ENCODE results near the gene VTN. TPM values are rescaled to one million over a fixed set of nuclear protein-coding genes. Genes with fewer than 3 reads are reported as not detected.

VTN gene
- total and polyA plus RNA-seq, 7 experiments from 2014 or later, result 0.08 to 0.65 (median 0.19) TPM; not detected in 4

DNA sequence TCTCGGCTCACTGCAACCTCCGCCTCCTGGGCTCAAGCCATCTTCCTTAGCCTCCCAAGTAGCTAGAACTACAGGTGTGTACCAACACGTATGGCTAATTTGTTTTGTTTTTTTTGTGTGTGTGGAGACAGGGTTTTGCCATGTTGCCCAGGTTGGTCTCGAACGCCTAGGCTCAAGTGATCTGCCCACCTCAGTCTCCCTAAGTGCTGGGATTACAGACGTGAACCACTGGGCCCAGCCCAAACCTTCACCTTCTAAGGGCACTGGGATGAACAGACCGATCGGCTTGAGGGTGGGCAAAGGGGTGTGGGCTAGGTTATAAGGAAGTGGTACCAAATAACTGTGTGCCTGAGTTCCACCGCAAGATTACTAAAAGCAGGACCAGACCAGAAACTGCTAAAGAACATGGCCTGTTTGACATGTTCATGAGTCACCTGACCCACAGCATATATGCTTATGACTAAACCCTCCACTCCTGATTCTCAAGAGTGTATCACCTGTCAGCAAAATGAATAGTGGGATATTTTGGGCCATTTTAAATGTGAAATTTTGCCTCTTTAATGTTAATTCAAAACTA is 43.0 kb downstream of the VTN start:
- Histone ChIP-seq H3K4me3 (ENCODE audit: low read length) (no peak overlapping the region), H3K9me3 (ENCODE audit: control insufficient read depth in 2 of 3, low read length in 3 of 3) (no peaks in the 10 kb centered on the region), H3K36me3 (ENCODE audit: control insufficient read depth in 2 of 3, insufficient read depth in 3 of 3, low read length in 3 of 3) (peaks cover 3 to 43% (median 7%) of the 10 kb centered on the region in 3 experiments), H3K27ac (ENCODE audit: low read depth, low read length) (no peak overlapping the region), H3K27me3 (ENCODE audit: control insufficient read depth in 2 of 2, insufficient read depth in 2 of 2, low read length in 2 of 2) (no peaks in the 10 kb centered on the region), H3K4me1 (ENCODE audit: control insufficient read depth in 2 of 2, insufficient read depth in 2 of 2, low read length in 2 of 2) (no peaks in the 10 kb centered on the region)
- ChIA-PET CTCF (no interaction called here), POLR2A (no interaction called here)
- Mint-ChIP-seq H3K27me3 (no peaks in the 10 kb centered on the region), H3K4me1 (peaks cover 0 to 14% (median 1%) of the 10 kb centered on the region in 7 donors), H3K27ac (peak overlapping the region in 1 of 9 donors; percentile 32), H3K4me3 (no peak overlapping the region), H3K9me3 (peaks cover 0 to 1% (median 0%) of the 10 kb centered on the region in 11 donors), H3K36me3 (peaks cover 0 to 25% (median 5%) of the 10 kb centered on the region in 5 donors)
- DNase-seq (peak in 1 of 9 donors; percentile 17), ATAC-seq (no peak)
- intact Hi-C loops (cut with micrococcal nuclease), result no loop called here

DNA sequence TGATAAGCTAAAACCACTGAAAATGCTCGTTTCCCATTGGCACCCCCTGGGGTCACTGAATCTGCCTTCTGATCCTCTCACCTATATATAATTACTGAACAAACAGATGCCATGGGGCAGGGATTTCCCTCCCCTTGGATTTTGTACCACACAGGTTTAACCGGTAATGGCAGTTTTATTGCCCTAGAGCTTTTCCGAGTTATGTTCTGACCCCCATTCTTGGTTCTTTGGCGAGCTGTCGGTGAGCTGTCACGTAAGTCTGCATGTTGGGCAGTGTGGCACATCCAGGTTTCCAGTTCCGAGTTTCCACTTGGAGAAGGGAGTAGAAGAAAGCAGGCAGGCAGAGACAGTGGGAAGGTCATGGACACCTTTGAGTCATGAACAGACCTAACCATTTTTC is 44.0 kb downstream of the VTN start:
- no peaks in the 10 kb centered on the region for H3K27me3 Mint-ChIP-seq
- POLR2A ChIA-PET, result no interaction called here

DNA sequence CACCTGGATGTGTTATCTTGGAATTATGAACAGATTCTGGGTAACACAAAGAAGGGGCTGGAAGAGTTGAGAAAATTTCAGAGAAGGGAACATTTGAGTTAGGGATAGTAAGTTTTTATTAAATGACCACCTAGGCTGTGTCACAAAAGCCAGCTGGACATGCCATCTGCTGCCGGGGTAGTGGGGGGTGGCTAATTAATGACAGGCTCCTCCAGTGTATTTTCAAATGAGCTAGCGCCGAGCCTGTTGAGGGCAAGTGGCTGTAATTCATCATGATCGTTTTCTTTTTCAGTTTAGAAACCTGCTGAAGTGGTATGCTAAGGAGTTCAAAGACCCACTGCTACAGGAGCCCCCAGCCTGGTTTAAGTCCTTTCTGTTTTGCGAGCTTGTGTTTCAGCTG is 44.9 kb downstream of the VTN start:
- DNase-seq (no peak), ATAC-seq (no peak)
- intact Hi-C loops (cut with micrococcal nuclease), result no loop called here

More for the DNA sequence above, 44.0 kb downstream of the VTN start:
- Mint-ChIP-seq H3K4me3 (no peak overlapping the region), H3K9me3 (peaks cover 0 to 1% (median 0%) of the 10 kb centered on the region in 11 donors), H3K36me3 (peaks cover 0 to 18% (median 5%) of the 10 kb centered on the region in 5 donors), H3K27ac (peak overlapping the region in 1 of 9 donors; percentile 56), H3K4me1 (peaks cover 0 to 21% (median 0%) of the 10 kb centered on the region in 7 donors)
- intact Hi-C loops (cut with micrococcal nuclease), result no loop called here
- ATAC-seq, result no peak
- CTCF ChIA-PET, result no interaction called here
- Histone ChIP-seq H3K27me3 (ENCODE audit: control insufficient read depth in 2 of 2, insufficient read depth in 2 of 2, low read length in 2 of 2) (no peaks in the 10 kb centered on the region), H3K4me1 (ENCODE audit: control insufficient read depth in 2 of 2, insufficient read depth in 2 of 2, low read length in 2 of 2) (no peaks in the 10 kb centered on the region), H3K4me3 (ENCODE audit: low read length) (no peak overlapping the region), H3K9me3 (ENCODE audit: control insufficient read depth in 2 of 3, low read length in 3 of 3) (no peaks in the 10 kb centered on the region), H3K36me3 (ENCODE audit: control insufficient read depth in 2 of 3, insufficient read depth in 3 of 3, low read length in 3 of 3) (peaks cover 3 to 33% (median 3%) of the 10 kb centered on the region in 3 experiments), H3K27ac (ENCODE audit: low read depth, low read length) (no peak overlapping the region)
- no peak for DNase-seq

DNA sequence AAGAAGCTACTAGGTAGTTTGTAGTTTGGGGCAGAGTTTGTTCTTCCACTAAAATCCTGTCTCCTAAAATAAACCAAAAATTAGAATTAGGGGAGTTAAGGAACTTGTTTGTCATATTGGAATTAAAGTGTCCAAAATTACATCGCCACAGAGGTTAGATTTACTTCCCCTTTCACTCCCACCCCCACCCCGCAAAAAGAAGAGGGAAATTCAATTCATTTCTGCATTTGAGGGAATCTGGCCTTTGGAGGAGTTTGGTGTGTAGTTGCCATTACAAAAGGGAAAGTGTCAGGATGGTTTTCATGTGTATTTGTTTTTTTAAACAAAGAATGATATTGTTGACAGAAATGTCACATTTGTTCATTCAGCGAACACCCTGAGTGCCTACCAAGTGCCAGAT is 45.3 kb downstream of the VTN start:
- H3K27ac Mint-ChIP-seq, result no peak overlapping the region
- peaks cover 0 to 18% (median 5%) of the 10 kb centered on the region in 5 donors for H3K36me3 Mint-ChIP-seq
- no peaks in the 10 kb centered on the region for H3K27me3 ChIP-seq (ENCODE audit: control insufficient read depth in 2 of 2, insufficient read depth in 2 of 2, low read length in 2 of 2)
- no peaks in the 10 kb centered on the region for H3K27me3 Mint-ChIP-seq
- H3K36me3 ChIP-seq (ENCODE audit: control insufficient read depth in 2 of 3, insufficient read depth in 3 of 3, low read length in 3 of 3), result peaks cover 0 to 23% (median 3%) of the 10 kb centered on the region in 3 experiments
- intact Hi-C loops (cut with micrococcal nuclease), result no loop called here
- H3K9me3 ChIP-seq (ENCODE audit: control insufficient read depth in 2 of 3, low read length in 3 of 3), result no peaks in the 10 kb centered on the region
- peaks cover 0 to 1% (median 0%) of the 10 kb centered on the region in 11 donors for H3K9me3 Mint-ChIP-seq
- ChIA-PET CTCF (no interaction called here), POLR2A (no interaction called here)
- peaks cover 0 to 34% (median 9%) of the 10 kb centered on the region in 7 donors for H3K4me1 Mint-ChIP-seq
- H3K27ac ChIP-seq (ENCODE audit: low read depth, low read length), result no peak overlapping the region
- no peak for ATAC-seq
- no peak for DNase-seq
- no peak overlapping the region for H3K4me3 ChIP-seq (ENCODE audit: low read length)
- peaks cover 0 to 3% of the 10 kb centered on the region in 2 donors for H3K4me1 ChIP-seq (ENCODE audit: control insufficient read depth in 2 of 2, insufficient read depth in 2 of 2, low read length in 2 of 2)
- no peak overlapping the region for H3K4me3 Mint-ChIP-seq

More for the DNA sequence above, 44.9 kb downstream of the VTN start:
- no peaks in the 10 kb centered on the region for H3K27me3 Mint-ChIP-seq
- peaks cover 0 to 18% (median 5%) of the 10 kb centered on the region in 5 donors for H3K36me3 Mint-ChIP-seq
- ChIA-PET CTCF (no interaction called here), POLR2A (no interaction called here)
- no peak overlapping the region for H3K27ac ChIP-seq (ENCODE audit: low read depth, low read length)
- H3K9me3 ChIP-seq (ENCODE audit: control insufficient read depth in 2 of 3, low read length in 3 of 3), result no peaks in the 10 kb centered on the region
- H3K4me3 ChIP-seq (ENCODE audit: low read length), result no peak overlapping the region
- no peak overlapping the region for H3K27ac Mint-ChIP-seq
- H3K9me3 Mint-ChIP-seq, result peaks cover 0 to 1% (median 0%) of the 10 kb centered on the region in 11 donors
- peaks cover 0 to 24% (median 3%) of the 10 kb centered on the region in 3 experiments for H3K36me3 ChIP-seq (ENCODE audit: control insufficient read depth in 2 of 3, insufficient read depth in 3 of 3, low read length in 3 of 3)
- H3K4me1 Mint-ChIP-seq, result peaks cover 0 to 30% (median 4%) of the 10 kb centered on the region in 7 donors
- H3K4me3 Mint-ChIP-seq, result no peak overlapping the region
- no peaks in the 10 kb centered on the region for H3K27me3 ChIP-seq (ENCODE audit: control insufficient read depth in 2 of 2, insufficient read depth in 2 of 2, low read length in 2 of 2)
- no peaks in the 10 kb centered on the region for H3K4me1 ChIP-seq (ENCODE audit: control insufficient read depth in 2 of 2, insufficient read depth in 2 of 2, low read length in 2 of 2)

DNA sequence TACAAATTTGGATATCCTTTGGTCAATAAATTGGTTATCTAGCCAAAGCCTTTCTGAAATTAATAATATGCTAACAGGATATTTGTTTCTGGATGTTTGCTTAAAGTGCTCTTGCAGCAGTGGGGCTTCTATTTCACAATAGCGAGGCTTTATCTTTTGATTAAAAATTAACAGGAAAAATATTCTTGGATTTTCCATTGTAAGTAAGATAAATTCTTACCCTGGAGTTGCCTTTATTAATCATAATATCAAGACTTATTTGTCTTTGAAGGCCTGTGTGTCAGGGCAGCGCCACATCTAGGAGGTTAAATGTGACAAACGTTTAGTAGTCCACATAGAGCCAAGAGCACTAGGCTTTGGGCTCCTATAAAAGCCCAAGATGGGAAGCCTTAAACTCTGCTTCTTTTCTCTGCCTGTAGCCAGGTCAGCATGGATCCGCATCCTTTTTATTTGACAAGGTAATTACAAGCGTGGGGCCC is 45.8 kb downstream of the VTN start:
- H3K27ac ChIP-seq (ENCODE audit: low read depth, low read length), result no peak overlapping the region
- Mint-ChIP-seq H3K4me1 (peaks cover 0 to 36% (median 12%) of the 10 kb centered on the region in 7 donors), H3K27ac (no peak overlapping the region), H3K27me3 (no peaks in the 10 kb centered on the region), H3K9me3 (peaks cover 0 to 1% (median 0%) of the 10 kb centered on the region in 11 donors), H3K36me3 (peaks cover 0 to 18% (median 5%) of the 10 kb centered on the region in 5 donors), H3K4me3 (no peak overlapping the region)
- H3K36me3 ChIP-seq (ENCODE audit: control insufficient read depth in 2 of 3, insufficient read depth in 3 of 3, low read length in 3 of 3), result peaks cover 0 to 21% (median 2%) of the 10 kb centered on the region in 3 experiments
- H3K4me1 ChIP-seq (ENCODE audit: control insufficient read depth in 2 of 2, insufficient read depth in 2 of 2, low read length in 2 of 2), result peaks cover 3 to 7% of the 10 kb centered on the region in 2 donors
- H3K9me3 ChIP-seq (ENCODE audit: control insufficient read depth in 2 of 3, low read length in 3 of 3), result no peaks in the 10 kb centered on the region
- DNase-seq (no peak), ATAC-seq (no peak)
- intact Hi-C loops (cut with micrococcal nuclease), result no loop called here
- no peaks in the 10 kb centered on the region for H3K27me3 ChIP-seq (ENCODE audit: control insufficient read depth in 2 of 2, insufficient read depth in 2 of 2, low read length in 2 of 2)
- H3K4me3 ChIP-seq (ENCODE audit: low read length), result no peak overlapping the region
- CTCF ChIA-PET, result no interaction called here
- POLR2A ChIA-PET, result no interaction called here

DNA sequence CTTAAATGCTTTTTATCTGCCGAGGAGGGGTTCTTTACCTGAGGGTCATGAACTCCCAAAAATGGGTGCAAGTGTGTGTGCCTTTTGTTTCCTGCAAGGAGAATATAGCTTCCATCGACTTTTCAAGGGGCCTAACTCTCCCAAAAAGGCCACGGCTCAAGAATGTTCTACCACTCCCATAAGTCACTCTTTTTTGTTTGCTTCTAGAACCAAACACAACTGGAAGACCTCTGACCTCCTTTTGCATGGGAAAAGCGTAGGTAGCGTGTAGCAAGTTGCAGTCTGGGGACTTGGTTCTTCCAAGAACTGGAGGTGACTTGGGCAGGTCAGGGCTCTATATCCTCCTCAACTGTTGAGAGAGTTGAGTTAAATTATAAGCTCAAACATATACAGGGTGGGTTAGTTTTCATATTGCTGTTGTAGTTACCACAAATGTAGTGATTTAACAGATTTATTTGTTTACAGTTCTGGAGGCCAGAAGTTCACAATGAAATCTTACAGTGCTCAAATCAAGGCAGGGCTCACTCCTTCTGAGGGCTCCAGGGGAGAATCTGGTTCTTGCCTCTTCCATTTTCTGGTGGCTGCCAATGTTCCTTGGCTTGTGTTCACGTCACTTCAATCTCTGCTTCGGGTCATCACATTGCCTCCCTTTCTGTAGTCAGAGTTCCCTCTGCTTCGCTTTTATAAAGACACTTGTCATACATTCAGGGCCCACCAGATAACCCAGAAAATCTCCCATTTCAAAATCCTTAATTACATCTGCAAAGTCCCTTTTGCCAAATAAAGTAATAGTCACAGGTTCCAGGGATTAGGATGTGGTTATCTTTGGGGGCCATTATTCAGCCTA is 49.7 kb downstream of the VTN start:
- H3K27ac ChIP-seq (ENCODE audit: low read depth, low read length), result no peak overlapping the region
- Mint-ChIP-seq H3K36me3 (no peaks in the 10 kb centered on the region), H3K27me3 (no peaks in the 10 kb centered on the region), H3K27ac (peak overlapping the region in 6 of 9 donors; percentile 6 to 78 (median 38)), H3K4me3 (peak overlapping the region; percentile 77 to 97 (median 91)), H3K9me3 (peaks cover 0 to 1% (median 0%) of the 10 kb centered on the region in 11 donors), H3K4me1 (peaks cover 9 to 46% (median 21%) of the 10 kb centered on the region in 7 donors)
- ChIA-PET CTCF (interaction anchor here (0.5 to 0.6 kb wide), 2 partner anchors 39 to 114 kb away, joined by 3 to 6 read pairs; no protein-coding TSS in a partner anchor), POLR2A (interaction anchor here (0.6 to 1.2 kb wide), 2 partner anchors 15 to 334 kb away, joined by 3 to 8 read pairs; partner anchors contain the start of genes IFT20 and TNFAIP1)
- intact Hi-C loops (cut with micrococcal nuclease), result no loop called here
- H3K4me3 ChIP-seq (ENCODE audit: low read length), result no peak overlapping the region
- H3K4me1 ChIP-seq (ENCODE audit: control insufficient read depth in 2 of 2, insufficient read depth in 2 of 2, low read length in 2 of 2), result peaks cover 11 to 12% of the 10 kb centered on the region in 2 donors
- DNase-seq (no peak), ATAC-seq (no peak)
- no peaks in the 10 kb centered on the region for H3K36me3 ChIP-seq (ENCODE audit: control insufficient read depth in 2 of 3, insufficient read depth in 3 of 3, low read length in 3 of 3)
- no peaks in the 10 kb centered on the region for H3K27me3 ChIP-seq (ENCODE audit: control insufficient read depth in 2 of 2, insufficient read depth in 2 of 2, low read length in 2 of 2)
- no peaks in the 10 kb centered on the region for H3K9me3 ChIP-seq (ENCODE audit: control insufficient read depth in 2 of 3, low read length in 3 of 3)

Measured in naive thymus-derived CD4-positive, alpha-beta T cell (primary cell).